Measurements from ENCODE around the gene PKIG. TPM values are rescaled to one million over a fixed set of nuclear protein-coding genes. Genes with fewer than 3 reads are reported as not detected.

The PKIG gene
- total and polyA plus RNA-seq, 2 experiments from 2014 or later, result 29.7 to 33.2 TPM

DNA sequence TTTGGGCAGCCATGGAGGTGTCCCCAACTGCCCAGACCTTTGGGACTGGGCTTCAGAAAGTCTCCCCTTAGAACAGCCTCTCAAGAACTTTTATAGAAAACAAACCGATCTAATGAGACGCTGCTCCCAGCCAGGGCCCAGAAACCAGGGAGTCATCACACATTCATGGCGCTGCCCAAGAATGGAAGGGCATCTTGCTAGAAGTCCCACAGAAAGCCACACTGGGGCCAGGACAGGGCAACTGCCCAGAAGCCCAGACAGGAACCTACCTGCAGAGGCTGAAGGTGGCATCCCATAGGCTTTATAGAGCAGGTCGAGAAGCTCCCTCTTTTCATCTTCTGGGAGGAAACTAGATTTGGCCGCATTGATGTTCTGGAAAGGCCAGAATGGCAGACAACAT is 37.7 kb downstream of the PKIG start (continued):
- TF ChIP-seq, protein P1, sequence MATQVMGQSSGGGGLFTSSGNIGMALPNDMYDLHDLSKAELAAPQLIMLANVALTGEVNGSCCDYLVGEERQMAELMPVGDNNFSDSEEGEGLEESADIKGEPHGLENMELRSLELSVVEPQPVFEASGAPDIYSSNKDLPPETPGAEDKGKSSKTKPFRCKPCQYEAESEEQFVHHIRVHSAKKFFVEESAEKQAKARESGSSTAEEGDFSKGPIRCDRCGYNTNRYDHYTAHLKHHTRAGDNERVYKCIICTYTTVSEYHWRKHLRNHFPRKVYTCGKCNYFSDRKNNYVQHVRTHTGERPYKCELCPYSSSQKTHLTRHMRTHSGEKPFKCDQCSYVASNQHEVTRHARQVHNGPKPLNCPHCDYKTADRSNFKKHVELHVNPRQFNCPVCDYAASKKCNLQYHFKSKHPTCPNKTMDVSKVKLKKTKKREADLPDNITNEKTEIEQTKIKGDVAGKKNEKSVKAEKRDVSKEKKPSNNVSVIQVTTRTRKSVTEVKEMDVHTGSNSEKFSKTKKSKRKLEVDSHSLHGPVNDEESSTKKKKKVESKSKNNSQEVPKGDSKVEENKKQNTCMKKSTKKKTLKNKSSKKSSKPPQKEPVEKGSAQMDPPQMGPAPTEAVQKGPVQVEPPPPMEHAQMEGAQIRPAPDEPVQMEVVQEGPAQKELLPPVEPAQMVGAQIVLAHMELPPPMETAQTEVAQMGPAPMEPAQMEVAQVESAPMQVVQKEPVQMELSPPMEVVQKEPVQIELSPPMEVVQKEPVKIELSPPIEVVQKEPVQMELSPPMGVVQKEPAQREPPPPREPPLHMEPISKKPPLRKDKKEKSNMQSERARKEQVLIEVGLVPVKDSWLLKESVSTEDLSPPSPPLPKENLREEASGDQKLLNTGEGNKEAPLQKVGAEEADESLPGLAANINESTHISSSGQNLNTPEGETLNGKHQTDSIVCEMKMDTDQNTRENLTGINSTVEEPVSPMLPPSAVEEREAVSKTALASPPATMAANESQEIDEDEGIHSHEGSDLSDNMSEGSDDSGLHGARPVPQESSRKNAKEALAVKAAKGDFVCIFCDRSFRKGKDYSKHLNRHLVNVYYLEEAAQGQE (IDR thresholded peaks at IDR 0.05; ENCODE audit: unreplicated experiment), result no peak
- no peak for TF ChIP-seq POLR2AphosphoS5 (IDR thresholded peaks at IDR 0.05; ENCODE audit: low read depth)
- TF ChIP-seq, protein P2, sequence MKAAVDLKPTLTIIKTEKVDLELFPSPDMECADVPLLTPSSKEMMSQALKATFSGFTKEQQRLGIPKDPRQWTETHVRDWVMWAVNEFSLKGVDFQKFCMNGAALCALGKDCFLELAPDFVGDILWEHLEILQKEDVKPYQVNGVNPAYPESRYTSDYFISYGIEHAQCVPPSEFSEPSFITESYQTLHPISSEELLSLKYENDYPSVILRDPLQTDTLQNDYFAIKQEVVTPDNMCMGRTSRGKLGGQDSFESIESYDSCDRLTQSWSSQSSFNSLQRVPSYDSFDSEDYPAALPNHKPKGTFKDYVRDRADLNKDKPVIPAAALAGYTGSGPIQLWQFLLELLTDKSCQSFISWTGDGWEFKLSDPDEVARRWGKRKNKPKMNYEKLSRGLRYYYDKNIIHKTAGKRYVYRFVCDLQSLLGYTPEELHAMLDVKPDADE (IDR thresholded peaks at IDR 0.05), result no peak
- no peak for TF ChIP-seq STAT1 (IDR thresholded peaks at IDR 0.05; ENCODE audit: unreplicated experiment)

DNA sequence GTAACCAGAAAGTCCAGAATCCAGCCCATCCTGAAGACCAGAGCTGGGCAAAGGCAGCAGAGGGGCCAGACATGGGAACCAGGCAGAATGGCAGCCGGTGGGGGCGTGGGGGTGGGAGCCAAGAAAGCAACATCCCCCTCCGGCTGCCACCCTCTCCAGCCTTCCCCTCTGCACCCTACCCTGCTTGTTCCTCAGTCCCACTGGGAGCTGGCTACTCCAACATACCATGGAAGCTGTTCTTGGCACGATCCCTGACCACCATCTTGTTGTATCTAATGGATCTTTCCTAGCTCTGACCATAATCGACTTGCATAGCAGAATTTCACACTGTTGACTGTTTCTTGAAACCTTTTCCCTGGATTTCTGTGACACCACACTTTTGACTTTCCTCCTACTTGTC is 38.9 kb downstream of the PKIG start:
- H3K27me3 ChIP-seq (ENCODE audit: insufficient read depth), result peaks cover 48% of the 10 kb centered on the region
- no peaks in the 10 kb centered on the region for H3K79me2 ChIP-seq (replicated peaks; ENCODE audit: insufficient read depth)
- H3K9me2 ChIP-seq (ENCODE audit: insufficient read depth), result no peaks in the 10 kb centered on the region
- no peak overlapping the region for H2AFZ ChIP-seq
- Mint-ChIP-seq H3K4me3 (no peak overlapping the region), H3K4me1 (peaks cover 19% of the 10 kb centered on the region), H3K9me3 (no peaks in the 10 kb centered on the region), H3K36me3 (ENCODE audit: low read depth) (peaks cover 65% of the 10 kb centered on the region), H3K27me3 (ENCODE audit: insufficient read depth, low read depth, poor library complexity) (peaks cover 17% of the 10 kb centered on the region), H3K27ac (no peak overlapping the region)
- peaks cover 15% of the 10 kb centered on the region; the same call in 1 of the 2 replicates for H4K20me1 ChIP-seq (replicated peaks; ENCODE audit: insufficient read depth)
- H3K27ac ChIP-seq (ENCODE audit: low read depth), result no peak overlapping the region
- ATAC-seq (no peak), DNase-seq (ENCODE audit: low spot score) (no peak)
- no peaks in the 10 kb centered on the region for H3F3A ChIP-seq (replicated peaks; ENCODE audit: low read depth)
- no peak overlapping the region for H3K4me2 ChIP-seq
- no peaks in the 10 kb centered on the region for H3K36me3 ChIP-seq (ENCODE audit: insufficient read depth)
- peaks cover 10% of the 10 kb centered on the region for H3K4me1 ChIP-seq (ENCODE audit: insufficient read depth)
- no peak overlapping the region for H3K4me3 ChIP-seq
- TF ChIP-seq ZNF114 (CRISPR knock-in tag; IDR thresholded peaks at IDR 0.05) (no peak), EZH2 (IDR thresholded peaks at IDR 0.05; ENCODE audit: low read depth, unreplicated experiment) (no peak), POLR2AphosphoS5 (IDR thresholded peaks at IDR 0.05; ENCODE audit: low read depth) (no peak), CREB1 (CRISPR knock-in tag; IDR thresholded peaks at IDR 0.05; ENCODE audit: low read depth) (no peak), ZNF331 (CRISPR knock-in tag; IDR thresholded peaks at IDR 0.05; ENCODE audit: low read depth) (no peak), NANOG (IDR thresholded peaks at IDR 0.05; ENCODE audit: borderline replicate concordance) (no peak), EZH2phosphoT487 (IDR thresholded peaks at IDR 0.05; ENCODE audit: unreplicated experiment) (no peak), JUNB (IDR thresholded peaks at IDR 0.05; ENCODE audit: unreplicated experiment) (no peak)
- TF ChIP-seq, protein P3, sequence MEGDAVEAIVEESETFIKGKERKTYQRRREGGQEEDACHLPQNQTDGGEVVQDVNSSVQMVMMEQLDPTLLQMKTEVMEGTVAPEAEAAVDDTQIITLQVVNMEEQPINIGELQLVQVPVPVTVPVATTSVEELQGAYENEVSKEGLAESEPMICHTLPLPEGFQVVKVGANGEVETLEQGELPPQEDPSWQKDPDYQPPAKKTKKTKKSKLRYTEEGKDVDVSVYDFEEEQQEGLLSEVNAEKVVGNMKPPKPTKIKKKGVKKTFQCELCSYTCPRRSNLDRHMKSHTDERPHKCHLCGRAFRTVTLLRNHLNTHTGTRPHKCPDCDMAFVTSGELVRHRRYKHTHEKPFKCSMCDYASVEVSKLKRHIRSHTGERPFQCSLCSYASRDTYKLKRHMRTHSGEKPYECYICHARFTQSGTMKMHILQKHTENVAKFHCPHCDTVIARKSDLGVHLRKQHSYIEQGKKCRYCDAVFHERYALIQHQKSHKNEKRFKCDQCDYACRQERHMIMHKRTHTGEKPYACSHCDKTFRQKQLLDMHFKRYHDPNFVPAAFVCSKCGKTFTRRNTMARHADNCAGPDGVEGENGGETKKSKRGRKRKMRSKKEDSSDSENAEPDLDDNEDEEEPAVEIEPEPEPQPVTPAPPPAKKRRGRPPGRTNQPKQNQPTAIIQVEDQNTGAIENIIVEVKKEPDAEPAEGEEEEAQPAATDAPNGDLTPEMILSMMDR (conservative IDR thresholded peaks at IDR 0.05; ENCODE audit: low read depth in 2 of 2), result no peak
- TF ChIP-seq, protein P4, sequence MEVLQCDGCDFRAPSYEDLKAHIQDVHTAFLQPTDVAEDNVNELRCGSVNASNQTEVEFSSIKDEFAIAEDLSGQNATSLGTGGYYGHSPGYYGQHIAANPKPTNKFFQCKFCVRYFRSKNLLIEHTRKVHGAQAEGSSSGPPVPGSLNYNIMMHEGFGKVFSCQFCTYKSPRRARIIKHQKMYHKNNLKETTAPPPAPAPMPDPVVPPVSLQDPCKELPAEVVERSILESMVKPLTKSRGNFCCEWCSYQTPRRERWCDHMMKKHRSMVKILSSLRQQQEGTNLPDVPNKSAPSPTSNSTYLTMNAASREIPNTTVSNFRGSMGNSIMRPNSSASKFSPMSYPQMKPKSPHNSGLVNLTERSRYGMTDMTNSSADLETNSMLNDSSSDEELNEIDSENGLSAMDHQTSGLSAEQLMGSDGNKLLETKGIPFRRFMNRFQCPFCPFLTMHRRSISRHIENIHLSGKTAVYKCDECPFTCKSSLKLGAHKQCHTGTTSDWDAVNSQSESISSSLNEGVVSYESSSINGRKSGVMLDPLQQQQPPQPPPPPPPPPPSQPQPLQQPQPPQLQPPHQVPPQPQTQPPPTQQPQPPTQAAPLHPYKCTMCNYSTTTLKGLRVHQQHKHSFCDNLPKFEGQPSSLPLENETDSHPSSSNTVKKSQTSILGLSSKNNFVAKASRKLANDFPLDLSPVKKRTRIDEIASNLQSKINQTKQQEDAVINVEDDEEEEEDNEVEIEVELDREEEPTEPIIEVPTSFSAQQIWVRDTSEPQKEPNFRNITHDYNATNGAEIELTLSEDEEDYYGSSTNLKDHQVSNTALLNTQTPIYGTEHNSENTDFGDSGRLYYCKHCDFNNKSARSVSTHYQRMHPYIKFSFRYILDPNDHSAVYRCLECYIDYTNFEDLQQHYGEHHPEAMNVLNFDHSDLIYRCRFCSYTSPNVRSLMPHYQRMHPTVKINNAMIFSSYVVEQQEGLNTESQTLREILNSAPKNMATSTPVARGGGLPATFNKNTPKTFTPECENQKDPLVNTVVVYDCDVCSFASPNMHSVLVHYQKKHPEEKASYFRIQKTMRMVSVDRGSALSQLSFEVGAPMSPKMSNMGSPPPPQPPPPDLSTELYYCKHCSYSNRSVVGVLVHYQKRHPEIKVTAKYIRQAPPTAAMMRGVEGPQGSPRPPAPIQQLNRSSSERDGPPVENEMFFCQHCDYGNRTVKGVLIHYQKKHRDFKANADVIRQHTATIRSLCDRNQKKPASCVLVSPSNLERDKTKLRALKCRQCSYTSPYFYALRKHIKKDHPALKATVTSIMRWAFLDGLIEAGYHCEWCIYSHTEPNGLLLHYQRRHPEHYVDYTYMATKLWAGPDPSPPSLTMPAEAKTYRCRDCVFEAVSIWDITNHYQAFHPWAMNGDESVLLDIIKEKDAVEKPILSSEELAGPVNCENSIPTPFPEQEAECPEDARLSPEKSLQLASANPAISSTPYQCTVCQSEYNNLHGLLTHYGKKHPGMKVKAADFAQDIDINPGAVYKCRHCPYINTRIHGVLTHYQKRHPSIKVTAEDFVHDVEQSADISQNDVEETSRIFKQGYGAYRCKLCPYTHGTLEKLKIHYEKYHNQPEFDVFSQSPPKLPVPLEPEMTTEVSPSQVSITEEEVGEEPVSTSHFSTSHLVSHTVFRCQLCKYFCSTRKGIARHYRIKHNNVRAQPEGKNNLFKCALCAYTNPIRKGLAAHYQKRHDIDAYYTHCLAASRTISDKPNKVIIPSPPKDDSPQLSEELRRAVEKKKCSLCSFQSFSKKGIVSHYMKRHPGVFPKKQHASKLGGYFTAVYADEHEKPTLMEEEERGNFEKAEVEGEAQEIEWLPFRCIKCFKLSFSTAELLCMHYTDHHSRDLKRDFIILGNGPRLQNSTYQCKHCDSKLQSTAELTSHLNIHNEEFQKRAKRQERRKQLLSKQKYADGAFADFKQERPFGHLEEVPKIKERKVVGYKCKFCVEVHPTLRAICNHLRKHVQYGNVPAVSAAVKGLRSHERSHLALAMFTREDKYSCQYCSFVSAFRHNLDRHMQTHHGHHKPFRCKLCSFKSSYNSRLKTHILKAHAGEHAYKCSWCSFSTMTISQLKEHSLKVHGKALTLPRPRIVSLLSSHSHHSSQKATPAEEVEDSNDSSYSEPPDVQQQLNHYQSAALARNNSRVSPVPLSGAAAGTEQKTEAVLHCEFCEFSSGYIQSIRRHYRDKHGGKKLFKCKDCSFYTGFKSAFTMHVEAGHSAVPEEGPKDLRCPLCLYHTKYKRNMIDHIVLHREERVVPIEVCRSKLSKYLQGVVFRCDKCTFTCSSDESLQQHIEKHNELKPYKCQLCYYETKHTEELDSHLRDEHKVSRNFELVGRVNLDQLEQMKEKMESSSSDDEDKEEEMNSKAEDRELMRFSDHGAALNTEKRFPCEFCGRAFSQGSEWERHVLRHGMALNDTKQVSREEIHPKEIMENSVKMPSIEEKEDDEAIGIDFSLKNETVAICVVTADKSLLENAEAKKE (CRISPR knock-in tag; IDR thresholded peaks at IDR 0.05), result no peak

All from GM23338 (cell line).